Activated naive CD4-positive, alpha-beta T cell (primary cell): ENCODE results near the gene UBLCP1.
"Not testable (repeated sequence)": the region's sequence is repeated elsewhere in the genome, so short reads cannot be mapped to it uniquely, and the experiment has no call there.

Experiments
- DNase-seq, 4 experiments: peaks; one replicate each; lab custom pipeline; 2025; lab: John Stamatoyannopoulos, UW

The UBLCP1 gene, protein sequence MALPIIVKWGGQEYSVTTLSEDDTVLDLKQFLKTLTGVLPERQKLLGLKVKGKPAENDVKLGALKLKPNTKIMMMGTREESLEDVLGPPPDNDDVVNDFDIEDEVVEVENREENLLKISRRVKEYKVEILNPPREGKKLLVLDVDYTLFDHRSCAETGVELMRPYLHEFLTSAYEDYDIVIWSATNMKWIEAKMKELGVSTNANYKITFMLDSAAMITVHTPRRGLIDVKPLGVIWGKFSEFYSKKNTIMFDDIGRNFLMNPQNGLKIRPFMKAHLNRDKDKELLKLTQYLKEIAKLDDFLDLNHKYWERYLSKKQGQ

GRCh38 chr5:159262859-159263568, at the start of gene UBLCP1:
Gene UBLCP1 (plus strand): TSS chr5:159263290. CDS start chr5:159268916, 5,626 bp downstream.
- peak; percentile 49 to 70 (median 56) for DNase-seq

GRCh38 chr5:159214486-159215271, 48.4 kb upstream of the UBLCP1 start:
- no peak for DNase-seq

- DNase-seq, result no peak
Observed at GRCh38 chr5:159215886-159216285, 47.2 kb upstream of the UBLCP1 start.

DNA sequence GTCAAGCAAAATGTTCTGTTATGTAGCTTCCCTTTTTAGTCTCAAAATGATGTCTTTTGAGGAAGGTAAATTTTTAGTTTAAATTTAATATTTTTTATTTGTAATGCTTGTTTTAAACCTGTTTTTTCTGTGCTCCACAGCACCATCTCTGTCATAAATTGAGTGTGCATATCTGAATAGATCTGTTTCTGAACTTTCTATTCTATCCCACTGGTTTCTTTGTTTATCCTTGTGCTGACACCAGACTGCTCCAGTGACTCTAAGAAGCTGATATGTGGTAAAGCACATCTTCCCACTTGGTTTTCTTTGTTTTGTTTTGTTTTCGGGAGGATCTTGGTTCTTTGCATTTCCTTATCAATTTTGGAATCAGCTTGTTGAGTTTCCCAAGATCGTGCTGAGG, 46.6 kb upstream of the UBLCP1 start:
- DNase-seq, result no peak

GRCh38 chr5:159217236-159217635, 45.9 kb upstream of the UBLCP1 start:
- DNase-seq, result no peak

DNA sequence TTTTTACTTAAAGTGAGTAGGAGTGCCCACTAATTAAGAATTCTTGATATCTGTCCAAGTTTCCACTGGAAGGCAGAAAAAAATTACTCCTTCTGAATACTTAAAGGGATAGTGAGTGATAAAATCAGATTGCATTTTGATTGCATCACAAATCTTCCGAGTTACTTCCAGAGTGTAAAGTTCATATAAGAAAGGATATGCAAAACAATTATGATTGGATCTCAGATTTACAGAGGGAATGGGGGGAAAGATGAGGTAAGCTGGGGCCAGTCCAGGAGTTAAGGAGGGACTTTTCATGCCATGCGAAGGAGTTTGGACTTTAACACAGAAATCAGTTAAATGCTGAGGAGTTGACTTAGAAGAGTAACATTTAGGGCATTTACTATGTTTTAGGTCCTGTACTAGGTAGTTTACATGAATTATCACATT, 44.5 kb upstream of the UBLCP1 start:
- DNase-seq, result no peak

DNA sequence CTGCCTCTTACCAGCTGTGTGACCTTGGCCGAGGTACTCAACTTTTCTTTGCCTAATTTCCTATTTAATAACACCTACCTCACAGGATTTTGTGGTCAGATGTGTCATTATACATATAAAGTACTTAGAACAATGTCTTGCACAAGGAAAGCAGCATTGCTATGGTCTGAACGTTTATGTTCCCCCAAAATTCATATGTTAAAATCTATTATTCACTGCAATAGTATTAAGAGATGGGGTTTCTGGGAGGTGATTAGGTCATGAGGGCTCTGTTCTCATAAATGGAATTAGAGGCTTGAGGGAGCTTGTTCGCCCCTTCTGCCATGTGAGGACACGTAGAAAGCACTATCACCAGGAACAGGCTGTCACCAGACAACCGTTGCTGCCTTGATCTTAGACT, 42.9 kb upstream of the UBLCP1 start:
- no peak for DNase-seq

GRCh38 chr5:159223469-159223868, 39.6 kb upstream of the UBLCP1 start:
- no peak for DNase-seq

DNA sequence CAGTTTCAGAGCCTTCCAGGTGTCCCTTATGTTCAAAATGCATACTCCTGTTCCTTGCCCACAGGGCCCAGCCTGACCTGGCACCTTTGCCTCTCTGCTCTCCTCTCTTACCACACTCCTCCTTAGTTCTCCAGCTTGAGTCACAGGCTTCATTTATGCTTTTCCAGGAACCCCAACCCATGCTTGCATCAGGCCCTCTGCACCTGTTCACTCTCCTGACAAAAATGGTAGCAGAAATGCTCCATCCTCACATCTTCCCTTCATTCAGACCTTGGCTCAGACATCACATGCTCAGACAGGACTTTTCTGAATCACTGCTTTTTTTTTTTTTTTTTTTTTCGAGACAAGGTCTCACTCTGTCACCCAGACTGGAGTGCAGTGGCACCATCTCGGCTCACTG, 38.6 kb upstream of the UBLCP1 start:
- DNase-seq, result no peak

GRCh38 chr5:159226451-159226850, 36.6 kb upstream of the UBLCP1 start:
- no peak for DNase-seq

DNA sequence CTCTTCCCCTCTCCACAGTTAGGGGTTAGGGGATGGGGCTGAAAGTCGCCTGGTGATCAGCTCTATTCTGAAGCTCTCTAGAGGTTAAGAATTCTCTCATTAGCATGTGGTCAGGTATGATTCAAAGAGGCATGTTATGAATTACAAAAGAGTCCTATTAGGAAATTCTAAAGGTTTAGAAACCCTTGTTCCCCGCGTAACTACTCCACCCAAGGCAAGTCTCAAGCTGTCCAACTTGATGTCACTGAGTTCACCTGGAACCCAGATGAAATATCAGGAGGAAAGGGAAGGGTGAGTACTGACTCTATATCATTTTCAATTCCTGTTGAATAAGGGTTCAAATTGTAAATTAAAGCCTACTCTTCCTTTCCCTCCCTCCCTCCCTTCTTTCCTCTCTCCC, 35.6 kb upstream of the UBLCP1 start:
- DNase-seq, result no peak

DNA sequence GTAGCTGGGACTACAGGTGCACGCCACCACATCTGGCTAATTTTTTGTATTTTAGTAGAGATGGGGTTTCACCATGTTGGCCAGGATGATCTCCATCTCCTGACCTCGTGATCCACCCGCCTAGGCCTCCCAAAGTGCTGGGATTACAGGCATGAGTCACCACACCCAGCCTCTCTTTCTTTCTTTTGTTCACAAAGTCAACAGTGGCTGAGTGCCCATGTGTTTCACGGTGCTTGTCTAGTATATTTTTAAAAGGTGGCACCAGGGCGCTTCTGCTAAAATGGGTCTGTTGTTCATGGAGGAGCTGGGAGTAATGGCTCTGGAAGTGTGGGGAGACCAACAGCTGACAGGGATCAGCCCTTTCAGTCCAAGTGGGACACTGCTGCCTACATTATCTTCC, 35.0 kb upstream of the UBLCP1 start:
- not testable (repeated sequence) for DNase-seq

- no peak for DNase-seq
Observed at GRCh38 chr5:159230657-159231056, 32.4 kb upstream of the UBLCP1 start.

DNA sequence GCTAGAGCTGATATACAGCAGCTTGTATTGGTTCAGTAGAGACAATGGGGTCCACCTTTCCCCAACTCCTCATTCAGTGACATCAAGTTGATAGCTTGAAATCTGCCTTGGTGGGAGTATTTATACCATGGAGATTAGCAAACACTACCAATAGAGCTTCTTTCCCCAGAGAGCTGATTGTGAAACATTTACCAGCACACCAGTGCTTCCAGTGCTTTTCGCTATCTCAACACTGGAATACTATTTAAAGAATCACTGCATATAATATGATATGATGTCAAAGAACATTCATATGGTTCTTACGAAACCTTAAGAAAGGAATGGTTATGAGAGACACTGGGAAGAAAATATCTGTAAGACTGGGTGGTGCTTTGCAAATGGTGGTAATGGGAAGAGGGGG, 31.9 kb upstream of the UBLCP1 start:
- no peak for DNase-seq

- not testable (repeated sequence) for DNase-seq
Observed at GRCh38 chr5:159235871-159236520, 27.1 kb upstream of the UBLCP1 start.

DNA sequence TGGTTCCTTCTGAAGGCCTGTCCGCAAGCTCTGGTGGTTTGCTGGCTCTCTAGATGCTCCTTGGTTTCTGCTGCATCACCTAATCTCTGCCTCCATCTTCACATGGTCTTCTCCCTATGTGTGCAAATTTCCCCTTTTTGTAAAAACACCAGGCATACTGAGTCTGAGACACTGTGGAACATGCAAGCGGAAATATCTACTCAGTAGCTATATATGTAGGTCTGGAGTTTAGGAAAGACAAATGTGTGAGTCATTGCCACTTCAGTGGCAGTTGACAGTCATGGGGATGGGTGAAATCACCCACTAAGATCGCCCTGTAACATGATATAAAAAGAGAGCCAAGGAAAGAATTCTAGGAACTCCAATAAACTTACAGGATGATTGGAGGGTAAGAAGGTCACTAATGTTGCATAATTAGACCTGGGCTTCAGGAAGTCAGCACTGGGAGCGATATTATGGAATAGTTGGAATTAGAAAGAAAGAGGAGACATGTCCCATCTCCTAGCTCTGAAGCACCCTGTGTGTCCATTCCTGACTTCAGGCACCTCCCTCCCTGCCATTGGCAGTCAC, 22.7 kb upstream of the UBLCP1 start:
- DNase-seq, result no peak

GRCh38 chr5:159241946-159242552, 21.0 kb upstream of the UBLCP1 start:
- no peak for DNase-seq

GRCh38 chr5:159242656-159243055, 20.4 kb upstream of the UBLCP1 start:
- no peak for DNase-seq

DNA sequence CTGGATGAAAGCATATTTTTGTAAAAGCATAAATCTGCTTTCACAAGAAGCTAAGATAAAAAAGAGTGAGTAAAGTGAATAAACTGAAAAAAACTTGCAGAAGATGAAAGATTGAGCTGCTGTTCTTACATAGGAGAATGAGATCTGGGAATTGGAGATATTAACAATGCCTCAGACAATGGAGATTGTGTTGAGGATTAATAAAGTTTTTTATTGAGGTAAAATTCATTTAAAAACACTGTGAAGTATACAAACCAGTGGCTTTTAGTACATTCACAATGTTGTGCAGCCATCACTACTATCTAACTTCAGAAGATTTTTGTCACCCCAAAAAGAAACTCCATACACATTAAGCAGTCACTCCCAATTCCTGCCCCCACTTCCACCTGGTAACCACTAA, 19.7 kb upstream of the UBLCP1 start:
- DNase-seq, result no peak

GRCh38 chr5:159244163-159244562, 18.9 kb upstream of the UBLCP1 start:
- DNase-seq, result no peak

DNA sequence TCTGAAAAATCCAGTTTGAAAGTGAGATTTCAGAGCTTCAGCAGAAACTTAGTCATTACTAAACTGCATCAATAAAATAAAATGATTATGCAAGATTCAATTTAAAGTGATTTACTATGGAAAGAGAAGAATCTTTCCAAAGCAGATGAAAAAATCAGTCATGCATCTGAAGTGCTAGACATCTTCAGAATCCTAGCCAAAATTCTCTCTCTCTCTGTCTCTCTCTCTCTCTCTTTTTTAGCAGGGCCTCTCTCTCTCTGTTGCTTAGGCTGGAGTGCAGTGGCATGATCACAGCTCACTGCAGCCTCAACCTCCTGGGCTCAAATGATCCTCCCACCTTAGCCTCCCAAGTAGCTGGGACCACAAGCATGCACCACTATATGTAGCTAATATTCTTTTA, 18.2 kb upstream of the UBLCP1 start:
- no peak for DNase-seq
